Measurements from ENCODE around the gene PPP1R9B. TPM values are rescaled to one million over a fixed set of nuclear protein-coding genes. Genes with fewer than 3 reads are reported as not detected.

Gene PPP1R9B
- total RNA-seq, 1 donor from 2014 or later, result 35.2 TPM

- DNase-seq (ENCODE audit: low read depth), result no peak
- TF ChIP-seq CTCF (IDR thresholded peaks at IDR 0.05; ENCODE audit: insufficient read depth, low read length, poor library complexity, severe bottlenecking), result no peak
- Histone ChIP-seq H3K4me3 (ENCODE audit: low read depth, low read length) (no peak overlapping the region), H3K36me3 (ENCODE audit: control insufficient read depth, insufficient read depth, low read length) (peaks cover 12% of the 10 kb centered on the region), H3K27me3 (ENCODE audit: control insufficient read depth, insufficient read depth, low read length) (no peaks in the 10 kb centered on the region)
Measured at GRCh38 chr17:50135316-50136095, 15.0 kb downstream of the PPP1R9B start.

- H3K27me3 ChIP-seq (ENCODE audit: control insufficient read depth, insufficient read depth, low read length), result no peaks in the 10 kb centered on the region
- no peak overlapping the region for H3K4me3 ChIP-seq (ENCODE audit: low read depth, low read length)
- no peak for TF ChIP-seq CTCF (IDR thresholded peaks at IDR 0.05; ENCODE audit: insufficient read depth, low read length, poor library complexity, severe bottlenecking)
- no peak for DNase-seq (ENCODE audit: low read depth)
- H3K36me3 ChIP-seq (ENCODE audit: control insufficient read depth, insufficient read depth, low read length), result peaks cover 10% of the 10 kb centered on the region
Measured at GRCh38 chr17:50134206-50135110, 16.0 kb downstream of the PPP1R9B start.

DNA sequence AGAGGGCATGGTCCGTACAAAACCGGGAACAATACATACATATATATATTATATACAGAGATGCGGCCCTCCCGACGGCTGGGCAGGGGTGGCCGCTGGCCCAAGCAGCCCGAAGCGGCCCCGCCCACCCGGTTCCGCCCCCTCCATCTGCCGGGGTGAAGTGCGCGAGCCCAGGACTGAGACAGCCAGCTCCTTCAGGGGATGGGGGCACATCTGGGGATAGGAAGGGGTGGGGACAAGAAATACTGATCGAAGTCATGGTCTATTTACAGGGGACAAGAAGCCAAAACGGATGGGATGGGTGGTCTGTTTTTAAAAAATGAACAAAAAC lies 16.7 kb downstream of the PPP1R9B start:
- Histone ChIP-seq H3K36me3 (ENCODE audit: control insufficient read depth, insufficient read depth, low read length) (peaks cover 5% of the 10 kb centered on the region), H3K27me3 (ENCODE audit: control insufficient read depth, insufficient read depth, low read length) (no peaks in the 10 kb centered on the region), H3K4me3 (ENCODE audit: low read depth, low read length) (no peak overlapping the region)
- TF ChIP-seq CTCF (IDR thresholded peaks at IDR 0.05; ENCODE audit: insufficient read depth, low read length, poor library complexity, severe bottlenecking), result no peak
- no peak for DNase-seq (ENCODE audit: low read depth)

DNA sequence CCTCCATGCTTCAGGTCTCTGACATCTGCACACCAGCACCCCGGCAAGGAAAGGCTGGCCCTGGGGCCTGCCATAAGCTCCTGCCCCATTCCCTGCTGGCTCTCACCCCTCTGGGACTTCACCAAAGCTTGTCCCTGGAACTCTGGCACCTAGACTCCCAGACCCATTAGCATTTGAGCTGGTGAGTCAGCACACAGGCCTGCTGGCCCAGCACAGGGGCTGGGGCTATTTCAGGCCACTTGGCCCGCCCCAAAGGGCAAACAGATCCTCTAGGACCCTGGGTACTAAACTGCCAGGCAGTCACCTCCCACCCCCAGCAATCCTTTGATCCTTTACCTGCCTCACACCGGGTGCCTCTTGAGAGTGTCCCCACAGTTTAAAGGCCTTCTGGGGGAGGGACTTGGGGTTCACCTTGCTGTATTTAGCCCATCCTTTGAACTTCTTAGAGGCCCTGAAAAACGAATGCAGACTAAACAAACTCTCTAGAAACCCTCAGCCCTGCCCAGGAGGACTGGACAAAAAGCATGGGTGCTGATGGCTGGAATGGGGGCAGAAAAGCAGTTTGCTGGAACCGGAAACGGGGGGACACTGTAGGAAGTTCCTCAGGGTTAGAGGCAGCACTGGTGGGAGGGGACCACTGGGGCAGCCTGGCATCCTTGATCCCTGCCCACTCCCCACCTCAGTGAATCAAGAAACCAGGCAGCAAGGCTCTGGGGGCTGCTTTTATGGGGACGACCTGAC lies 17.3 kb downstream of the PPP1R9B start:
- no peak for TF ChIP-seq CTCF (IDR thresholded peaks at IDR 0.05; ENCODE audit: insufficient read depth, low read length, poor library complexity, severe bottlenecking)
- H3K27me3 ChIP-seq (ENCODE audit: control insufficient read depth, insufficient read depth, low read length), result no peaks in the 10 kb centered on the region
- DNase-seq (ENCODE audit: low read depth), result no peak
- no peak overlapping the region for H3K4me3 ChIP-seq (ENCODE audit: low read depth, low read length)
- H3K36me3 ChIP-seq (ENCODE audit: control insufficient read depth, insufficient read depth, low read length), result peaks cover 4% of the 10 kb centered on the region

- peaks cover 2% of the 10 kb centered on the region for H3K36me3 ChIP-seq (ENCODE audit: control insufficient read depth, insufficient read depth, low read length)
- no peaks in the 10 kb centered on the region for H3K27me3 ChIP-seq (ENCODE audit: control insufficient read depth, insufficient read depth, low read length)
- DNase-seq (ENCODE audit: low read depth), result no peak
- no peak for TF ChIP-seq CTCF (IDR thresholded peaks at IDR 0.05; ENCODE audit: insufficient read depth, low read length, poor library complexity, severe bottlenecking)
- no peak overlapping the region for H3K4me3 ChIP-seq (ENCODE audit: low read depth, low read length)
Measured at GRCh38 chr17:50132104-50132794, 18.2 kb downstream of the PPP1R9B start.

Data from kidney epithelial cell (primary cell).